GM12878 (cell line): ENCODE results near the gene PTGIS. TPM values are rescaled to one million over a fixed set of nuclear protein-coding genes. Genes with fewer than 3 reads are reported as not detected.
"Not testable (repeated sequence)": the region's sequence is repeated elsewhere in the genome, so short reads cannot be mapped to it uniquely, and the experiment has no call there.

Experiments
- ATAC-seq: fragments of 200-7000 bp; cut with Tn5 transposase; 3 replicates; pipeline ENCODE4 v1.9.1; 2020; ENCODE audit warnings: mild to moderate bottlenecking, moderate library complexity
- BruUV-seq: library from RNA; stranded (reverse); fragments of 400-500 nt; replicated peaks from 2 replicates; lab custom pipeline; 2021; lab: Mats Ljungman, UMichigan
- CTCF ChIA-PET: fragments of 300-600 bp; sonication (Branson Sonifier 250); formaldehyde crosslinking; extraction: SDS; loops from one replicate; lab custom pipeline; 2021; ENCODE audit warnings: inconsistent platforms; lab: Yijun Ruan, JAX
- POLR2A ChIA-PET: fragments of 350-600 bp; formaldehyde crosslinking; extraction: SDS; loops from one replicate; lab custom pipeline; 2021; ENCODE audit warnings: inconsistent platforms; lab: Charles Lee
- RAD21 ChIA-PET: fragments of 300-600 bp; sonication (Branson Sonifier 250); formaldehyde crosslinking; loops from one replicate; lab custom pipeline; 2023; ENCODE audit warnings: antibody characterized with exemption; ENCODE audit not compliant: unreplicated experiment; lab: Charles Lee
- SMC1A ChIA-PET: fragments of 300-600 bp; sonication (Branson Sonifier 250); formaldehyde crosslinking; loops from one replicate; lab custom pipeline; 2023; ENCODE audit not compliant: unreplicated experiment, uncharacterized antibody; lab: Charles Lee
- DNase-seq: peaks from one replicate; pipeline ENCODE4 v3.0.0-alpha.2; 2011; ENCODE audit warnings: low read depth, low spot score
- FAIRE-seq: peaks from 3 replicates; lab custom pipeline; 2011; peaks lifted over from hg19 to GRCh38; lab: Jason Lieb, UNC
- H2AFZ ChIP-seq: 2 replicates; pipeline ENCODE4 v1.6.0; 2011; ENCODE audit warnings: low read depth, low read length, control low read depth; ENCODE audit not compliant: control insufficient read depth
- H3K27ac ChIP-seq: 2 replicates; pipeline ENCODE4 v1.5.1; 2011; ENCODE audit warnings: control low read depth; ENCODE audit not compliant: control insufficient read depth, insufficient read depth
- H3K27me3 ChIP-seq, 2 experiments: replicated peaks in 1 of 2; 2 replicates each; pipeline versions ENCODE4 v1.6.0 to v1.6.1; 2011; ENCODE audit warnings: low read length in 1 of 2; ENCODE audit not compliant: control insufficient read depth in 2 of 2, insufficient read depth in 2 of 2
- H3K36me3 ChIP-seq, 2 experiments: 2 replicates each; pipeline ENCODE4 v1.5.1; 2011; ENCODE audit warnings: low read length in 1 of 2; ENCODE audit not compliant: control insufficient read depth in 2 of 2, insufficient read depth in 2 of 2
- H3K4me1 ChIP-seq: 2 replicates; pipeline ENCODE4 v1.6.1; 2011; ENCODE audit warnings: mild to moderate bottlenecking, low read length, moderate library complexity, mixed read lengths; ENCODE audit not compliant: control insufficient read depth, insufficient read depth
- H3K4me2 ChIP-seq: 2 replicates; pipeline ENCODE4 v1.6.0; 2011; ENCODE audit warnings: control low read depth; ENCODE audit not compliant: control insufficient read depth, insufficient read depth
- H3K4me3 ChIP-seq: fragments of 200-600 bp; sonication (generic); 2 replicates; pipeline ENCODE4 v1.5.1; 2016
- H3K79me2 ChIP-seq: 2 replicates; pipeline ENCODE4 v1.6.0; 2011; ENCODE audit warnings: low read length; ENCODE audit not compliant: control insufficient read depth, insufficient read depth
- H3K9ac ChIP-seq: 2 replicates; pipeline ENCODE4 v1.8.0; 2011; ENCODE audit warnings: low read length, control low read depth, mixed read lengths; ENCODE audit not compliant: control insufficient read depth, insufficient read depth
- H3K9me3 ChIP-seq: replicated peaks from 3 replicates; pipeline ENCODE4 v1.5.1; 2011; ENCODE audit warnings: mild to moderate bottlenecking, low read length; ENCODE audit not compliant: control insufficient read depth, insufficient read depth
- H4K20me1 ChIP-seq: 2 replicates; pipeline ENCODE4 v1.6.0; 2011; ENCODE audit not compliant: control insufficient read depth, insufficient read depth
- BCL3 ChIP-seq: IDR thresholded peaks from 2 replicates; pipeline ENCODE4 v1.6.1; 2011; ENCODE audit warnings: borderline replicate concordance, low read depth, mild to moderate bottlenecking, moderate library complexity, low read length; ENCODE audit not compliant: insufficient read depth, poor library complexity, severe bottlenecking
- CBFB ChIP-seq: IDR thresholded peaks from 2 replicates; pipeline ENCODE4 v1.6.1; 2016; ENCODE audit warnings: antibody characterized with exemption, low read depth
- CHD4 ChIP-seq: fragments of 200-600 bp; sonication (generic); IDR thresholded peaks from 2 replicates; pipeline ENCODE4 v1.6.1; 2016; ENCODE audit warnings: mild to moderate bottlenecking
- HDAC2 ChIP-seq: fragments of 200-600 bp; sonication (generic); IDR thresholded peaks from 2 replicates; pipeline ENCODE4 v1.6.1; 2017
- LARP7 ChIP-seq: fragments of 450-650 bp; IDR thresholded peaks from 2 replicates; pipeline ENCODE4 v1.6.1; 2017; ENCODE audit warnings: mild to moderate bottlenecking
- MTA2 ChIP-seq: fragments of 450-650 bp; IDR thresholded peaks from 2 replicates; pipeline ENCODE4 v1.6.1; 2016; ENCODE audit warnings: low read depth, mild to moderate bottlenecking, moderate library complexity
- NFXL1 ChIP-seq: fragments of 450-650 bp; IDR thresholded peaks from 2 replicates; pipeline ENCODE4 v1.6.1; 2017; ENCODE audit warnings: antibody characterized with exemption, mild to moderate bottlenecking, borderline replicate concordance
- RB1 ChIP-seq: fragments of 450-650 bp; formaldehyde crosslinking; IDR thresholded peaks from 2 replicates; pipeline ENCODE4 v1.6.1; 2017; ENCODE audit warnings: mild to moderate bottlenecking, borderline replicate concordance
- SPI1 ChIP-seq: IDR thresholded peaks from 2 replicates; pipeline ENCODE4 v1.6.1; 2011; ENCODE audit warnings: low read depth, mild to moderate bottlenecking, low read length, moderate library complexity, borderline replicate concordance; ENCODE audit not compliant: insufficient read depth
- TARDBP ChIP-seq: IDR thresholded peaks from 2 replicates; pipeline ENCODE4 v1.6.1; 2016; ENCODE audit warnings: borderline replicate concordance
- WGBS: methylation state at CpG from one replicate; pipeline ENCODE4 v1.1.6; 2016; ENCODE audit warnings: low lambda C conversion rate; ENCODE audit not compliant: insufficient replicate concordance, insufficient coverage; ENCODE audit errors: missing lambda C conversion rate; 5-methylcytosine and 5-hydroxymethylcytosine counted together
- in situ Hi-C: fragments of 300-500 bp; cut with MboI; formaldehyde crosslinking; loops from 9 replicates; pipeline ENCODE4 v1.14.3; 2018; ENCODE audit warnings: mixed read lengths
- intact Hi-C: fragments of 100-400 bp; cut with micrococcal nuclease; formaldehyde crosslinking; loops from one replicate; pipeline ENCODE4 v1.14.2; 2022; ENCODE audit not compliant: unreplicated experiment
- polyA plus RNA-seq, 11 experiments: library from polyadenylated mRNA; depleted of rRNA in 4 of 11; unstranded in 6 of 11; stranded (reverse) in 5 of 11; fragments of >200 nt; fragmentation: Nextera tagmentation in 4 of 11; fragmentation: Illumina TruSeq in 1 of 11; extraction: Ambion mirVana in 4 of 11; extraction: Trizol in 1 of 11; gene quantifications; 1 replicate in 1 of 11; 2 replicates in 10 of 11; pipeline versions ENCODE4 v1.2.1 to v1.2.3, GENCODE V29; 2011 to 2016; ENCODE audit warnings: inconsistent platforms in 2 of 11, missing spikeins in 2 of 11, low read depth in 1 of 11
- total RNA-seq, 4 experiments: library from RNA; depleted of rRNA in 3 of 4; stranded (reverse); fragments of >200 nt in 3 of 4; fragmentation: Illumina TruSeq in 1 of 4; extraction: Trizol in 1 of 4; gene quantifications; 2 replicates each; pipeline versions ENCODE4 v1.2.1 to v1.2.3, GENCODE V29; 2013 to 2021

The PTGIS gene
- total and polyA plus RNA-seq, 10 of the 15 experiments (the other 5 are each of a cell fraction or from before 2014, with no cell fraction given) = 0.10 TPM; not detected in 9

GRCh38 chr20:49566401-49567364 lies 1.3 kb downstream of the PTGIS start:
- FAIRE-seq (no peak), DNase-seq (no peak)
- no peak overlapping the region for H3K9ac ChIP-seq
- intact Hi-C loops = no loop called here
- no peaks in the 10 kb centered on the region for H3K36me3 ChIP-seq
- H3K27me3 ChIP-seq = peaks cover 4 to 14% of the 10 kb centered on the region in 2 experiments; a peak in 3 of 4 replicates
- H3K4me3 ChIP-seq = no peak overlapping the region
- no peaks in the 10 kb centered on the region for H3K4me1 ChIP-seq
- in situ Hi-C loops = no loop called here
- CTCF ChIA-PET = interaction anchor here (0.5 to 1.3 kb wide), 2 partner anchors 232 to 1410 kb away, joined by 3 to 4 read pairs; no protein-coding TSS in a partner anchor
- BruUV-seq = no TSS peak
- no peaks in the 10 kb centered on the region for H3K79me2 ChIP-seq
- H3K9me3 ChIP-seq = no peaks in the 10 kb centered on the region
- no peak overlapping the region for H2AFZ ChIP-seq
- H3K4me2 ChIP-seq = no peak overlapping the region
- TF ChIP-seq CBFB (no peak), BCL3 (no peak), SPI1 (no peak), NFXL1 (no peak), RB1 (no peak), TARDBP (no peak), CHD4 (no peak), HDAC2 (no peak), LARP7 (no peak), MTA2 (no peak)
- TF ChIP-seq, all 136 proteins: peak for 0
- POLR2A ChIA-PET = no interaction called here
- WGBS = 27% methylated on average over 11 of the region's 11 CpGs
- Histone ChIP-seq H4K20me1 (no peaks in the 10 kb centered on the region), H3K27ac (no peak overlapping the region)
- SMC1A ChIA-PET = no interaction called here
- no peak for ATAC-seq
- RAD21 ChIA-PET = no interaction called here

- H2AFZ ChIP-seq, ATAC-seq, BruUV-seq, RAD21 ChIA-PET, H3K4me1 ChIP-seq, H3K4me3 ChIP-seq, H3K27ac ChIP-seq, DNase-seq, SMC1A ChIA-PET, H3K9me3 ChIP-seq, POLR2A ChIA-PET, H3K4me2 ChIP-seq, H3K9ac ChIP-seq, intact Hi-C loops, H3K79me2 ChIP-seq, H3K36me3 ChIP-seq, in situ Hi-C loops, FAIRE-seq, H4K20me1 ChIP-seq: not testable (repeated sequence)
- 81% methylated on average over 6 of the region's 12 CpGs for WGBS
- peaks cover 2 to 14% of the 10 kb centered on the region in 2 experiments; a peak in 3 of 4 replicates for H3K27me3 ChIP-seq
- CTCF ChIA-PET = interaction anchor here (1.2 to 1.3 kb wide), 3 partner anchors 23 to 231 kb away, joined by 3 to 4 read pairs (median 4); no protein-coding TSS in a partner anchor
These were observed 2.9 kb downstream of the PTGIS start for GRCh38 chr20:49564991-49565390.
